Endothelial cell of umbilical vein (primary cell): ENCODE data around the gene PPP1R13B. TPM values are rescaled to one million over a fixed set of nuclear protein-coding genes. Genes with fewer than 3 reads are reported as not detected.

ENCODE experiments used
- BruUV-seq: library from RNA; stranded (reverse); fragments of 400-500 nt; replicated peaks from 2 replicates; lab custom pipeline; 2021; lab: Mats Ljungman, UMichigan
- CTCF ChIA-PET: fragments of 300-600, 350-600 bp; sonication (Branson Sonifier 250); formaldehyde crosslinking; loops from one replicate; lab custom pipeline; 2021; ENCODE audit warnings: antibody characterized with exemption, inconsistent platforms; lab: Charles Lee
- POLR2A ChIA-PET: fragments of 300-600, 350-600 bp; sonication (Branson Sonifier 250); formaldehyde crosslinking; loops from one replicate; lab custom pipeline; 2021; ENCODE audit warnings: antibody characterized with exemption, inconsistent platforms; lab: Charles Lee
- DNase-seq: peaks from one replicate; pipeline ENCODE4 v3.0.0-alpha.2; 2011; ENCODE audit warnings: low read depth, low spot score
- FAIRE-seq: peaks from 2 replicates; lab custom pipeline; 2011; peaks lifted over from hg19 to GRCh38; lab: Jason Lieb, UNC
- H2AFZ ChIP-seq: 2 replicates; pipeline ENCODE4 v1.6.0; 2012; ENCODE audit warnings: low read depth, low read length, control low read depth, inconsistent platforms
- H3K27ac ChIP-seq: 2 replicates; pipeline ENCODE4 v1.5.1; 2011; ENCODE audit warnings: low read depth, mild to moderate bottlenecking, control low read depth, low read length, moderate library complexity; ENCODE audit not compliant: insufficient read depth
- H3K27me3 ChIP-seq, 2 experiments: 2 replicates each; pipeline versions ENCODE4 v1.6.0 to v1.6.1; 2011; ENCODE audit warnings: low read length in 2 of 2, mixed read lengths in 1 of 2; ENCODE audit not compliant: control insufficient read depth in 2 of 2, insufficient read depth in 2 of 2
- H3K36me3 ChIP-seq, 2 experiments: 2 replicates in 1 of 2; 3 replicates in 1 of 2; pipeline ENCODE4 v1.5.1; 2011; ENCODE audit warnings: low read length in 2 of 2, mild to moderate bottlenecking in 1 of 2, moderate library complexity in 1 of 2; ENCODE audit not compliant: control insufficient read depth in 2 of 2, insufficient read depth in 2 of 2; ENCODE audit errors: extremely low read depth in 1 of 2
- H3K4me1 ChIP-seq: 3 replicates; pipeline ENCODE4 v1.5.1; 2011; ENCODE audit warnings: mild to moderate bottlenecking, low read length; ENCODE audit not compliant: control insufficient read depth, insufficient read depth; ENCODE audit errors: extremely low read depth
- H3K4me2 ChIP-seq: 2 replicates; pipeline ENCODE4 v1.6.1; 2011; ENCODE audit warnings: low read length, control low read depth, mixed read lengths; ENCODE audit not compliant: insufficient read depth
- H3K4me3 ChIP-seq, 3 experiments: fragments of 200-600 bp in 1 of 3; sonication (generic), shearing (Covaris generic) in 1 of 3; replicated peaks in 1 of 3; 2 replicates each; pipeline ENCODE4 v1.5.1; 2011 to 2016; ENCODE audit warnings: control low read depth in 3 of 3, low read length in 3 of 3, mild to moderate bottlenecking in 2 of 3, inconsistent platforms in 1 of 3, low read depth in 1 of 3, moderate library complexity in 1 of 3; ENCODE audit not compliant: insufficient read depth in 1 of 3
- H3K79me2 ChIP-seq: 2 replicates; pipeline ENCODE4 v1.6.0; 2012; ENCODE audit warnings: low read length, inconsistent platforms; ENCODE audit not compliant: control insufficient read depth, insufficient read depth
- H3K9ac ChIP-seq: replicated peaks from 2 replicates; pipeline ENCODE3; 2011; ENCODE audit warnings: low read length, control low read depth; ENCODE audit not compliant: insufficient read depth; ENCODE audit errors: extremely low read depth
- H3K9me1 ChIP-seq: replicated peaks from 3 replicates; pipeline ENCODE4 v1.6.0; 2011; ENCODE audit warnings: mild to moderate bottlenecking, low read length; ENCODE audit not compliant: control insufficient read depth, insufficient read depth; ENCODE audit errors: extremely low read depth
- H3K9me3 ChIP-seq: replicated peaks from 2 replicates; pipeline ENCODE4 v1.5.1; 2012; ENCODE audit warnings: low read length, inconsistent platforms; ENCODE audit not compliant: control insufficient read depth, insufficient read depth
- H4K20me1 ChIP-seq: replicated peaks from 2 replicates; pipeline ENCODE3; 2011; ENCODE audit warnings: mild to moderate bottlenecking, low read length; ENCODE audit not compliant: control insufficient read depth, insufficient read depth; ENCODE audit errors: extremely low read depth
- CTCF ChIP-seq, 2 donors: IDR thresholded peaks; 1 replicate in 1 of 2; 2 replicates in 1 of 2; pipeline ENCODE4 v1.5.1; 2011; ENCODE audit warnings: low read length in 2 of 2, mild to moderate bottlenecking in 2 of 2, moderate library complexity in 2 of 2, control low read depth in 1 of 2, inconsistent platforms in 1 of 2, low read depth in 1 of 2; ENCODE audit not compliant: insufficient read depth in 1 of 2; ENCODE audit errors: extremely low read depth in 1 of 2
- EZH2 ChIP-seq: IDR thresholded peaks from 2 replicates; pipeline ENCODE4 v1.6.1; 2012; ENCODE audit warnings: borderline replicate concordance, low read depth, mild to moderate bottlenecking, moderate library complexity, low read length, inconsistent platforms; ENCODE audit not compliant: severe bottlenecking
- FOS ChIP-seq: IDR thresholded peaks from 2 replicates; pipeline ENCODE4 v1.6.1; 2011; ENCODE audit warnings: mild to moderate bottlenecking, low read length, moderate library complexity, borderline replicate concordance; ENCODE audit not compliant: insufficient read depth
- GATA2 ChIP-seq: IDR thresholded peaks from 2 replicates; pipeline ENCODE4 v1.7.0; 2011; ENCODE audit warnings: low read depth, mild to moderate bottlenecking, moderate library complexity, mixed read lengths, low read length; ENCODE audit not compliant: insufficient read length, insufficient read depth
- JUN ChIP-seq: IDR thresholded peaks from 2 replicates; pipeline ENCODE4 v1.6.1; 2011; ENCODE audit warnings: borderline replicate concordance, low read depth; ENCODE audit not compliant: insufficient read length, insufficient read depth
- MYC ChIP-seq: IDR thresholded peaks from one replicate; pipeline ENCODE4 v1.6.1; 2011; ENCODE audit warnings: mild to moderate bottlenecking, low read depth, low read length
- POLR2A ChIP-seq: IDR thresholded peaks from 2 replicates; pipeline ENCODE4 v1.6.1; 2012; ENCODE audit warnings: low read depth, mild to moderate bottlenecking, control low read depth, low read length
- POLR2AphosphoS5 ChIP-seq: IDR thresholded peaks from 2 replicates; pipeline ENCODE4 v1.6.1; 2012; ENCODE audit warnings: low read depth, mild to moderate bottlenecking, control low read depth, low read length, moderate library complexity; ENCODE audit not compliant: insufficient read depth
- dilution Hi-C: fragments of 300-500 bp; cut with MboI; formaldehyde crosslinking; loops from one replicate; pipeline ENCODE4 v1.15.0; 2019; ENCODE audit warnings: low sequenced_read_pairs; ENCODE audit not compliant: extremely low pct_ligation_motif_present
- intact Hi-C: fragments of 100-400 bp; cut with micrococcal nuclease; formaldehyde crosslinking; loops from one replicate; pipeline ENCODE4 v1.10.0; 2022
- polyA plus RNA-seq, 4 experiments: library from polyadenylated mRNA; depleted of rRNA in 3 of 4; stranded (reverse) in 3 of 4; unstranded in 1 of 4; fragments of >200 nt; gene quantifications; 2 replicates each; pipeline versions ENCODE4 v1.2.1 to v1.2.3, GENCODE V29; 2011 to 2012; ENCODE audit warnings: missing spikeins in 1 of 4
- total RNA-seq: library from RNA; stranded (reverse); gene quantifications from 2 replicates; pipeline ENCODE4 v1.2.3, GENCODE V29; 2021
- TF ChIP-seq, protein P1 (sequence below): IDR thresholded peaks from 2 replicates; pipeline ENCODE4 v1.6.1; 2011; ENCODE audit not compliant: insufficient read depth, insufficient read length

Gene PPP1R13B
- total and polyA plus RNA-seq, 2 donors (not counting 3 experiments of a cell fraction or from before 2014, with no cell fraction given) = 10.0 to 30.0 TPM

GRCh38 chr14:103863245-103863644 lies 15.9 kb upstream of the PPP1R13B start:
- dilution Hi-C loops (no loop called here), intact Hi-C loops (no loop called here)
- no peak overlapping the region for H3K9ac ChIP-seq
- FAIRE-seq = no peak
- H3K27me3 ChIP-seq = no peaks in the 10 kb centered on the region
- CTCF ChIA-PET = interaction anchor here (0.6 to 1.2 kb wide), 2 partner anchors 10 to 16 kb away, joined by 3 to 4 read pairs; partner anchors contain the start of gene PPP1R13B
- no peak overlapping the region for H3K4me2 ChIP-seq
- POLR2A ChIA-PET = no interaction called here
- H4K20me1 ChIP-seq = no peaks in the 10 kb centered on the region
- no peak overlapping the region for H2AFZ ChIP-seq
- H3K4me1 ChIP-seq = peaks cover 10% of the 10 kb centered on the region
- DNase-seq = no peak
- H3K27ac ChIP-seq = no peak overlapping the region
- BruUV-seq = no TSS peak
- no peak overlapping the region for H3K4me3 ChIP-seq
- no peaks in the 10 kb centered on the region for H3K9me1 ChIP-seq
- H3K79me2 ChIP-seq = no peaks in the 10 kb centered on the region
- no peaks in the 10 kb centered on the region for H3K36me3 ChIP-seq
- TF ChIP-seq POLR2AphosphoS5 = no peak
- no peak for TF ChIP-seq GATA2
- TF ChIP-seq EZH2 = no peak
- TF ChIP-seq MYC = no peak
- no peak for TF ChIP-seq CTCF (IDR thresholded peaks at IDR 0.05; ENCODE audit: extremely low read depth in 1 of 2, insufficient read depth in 1 of 2, low read depth in 1 of 2, low read length in 2 of 2)
- no peak for TF ChIP-seq POLR2A
- TF ChIP-seq JUN = no peak
- no peak for TF ChIP-seq FOS
- TF ChIP-seq, protein P1, sequence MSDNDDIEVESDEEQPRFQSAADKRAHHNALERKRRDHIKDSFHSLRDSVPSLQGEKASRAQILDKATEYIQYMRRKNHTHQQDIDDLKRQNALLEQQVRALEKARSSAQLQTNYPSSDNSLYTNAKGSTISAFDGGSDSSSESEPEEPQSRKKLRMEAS = no peak
- no peaks in the 10 kb centered on the region for H3K9me3 ChIP-seq
